Activated CD4-positive, alpha-beta memory T cell treated with anti-CD3 and anti-CD28 coated beads, Interleukin-2, amount 10 ng/mL, durations not matched to agents 7 days and 5 days (primary cell): Measurements from ENCODE around the gene SOAT1. TPM values are rescaled to one million over a fixed set of nuclear protein-coding genes. Genes with fewer than 3 reads are reported as not detected.
"Not testable (repeated sequence)": the region's sequence is repeated elsewhere in the genome, so short reads cannot be mapped to it uniquely, and the experiment has no call there.

Experiments
- CTCF ChIA-PET: fragments of 350-600 bp; sonication (Branson Sonifier 250); formaldehyde crosslinking; loops from one replicate; lab custom pipeline; 2021; ENCODE audit warnings: antibody characterized with exemption, inconsistent platforms; lab: Charles Lee
- POLR2A ChIA-PET: fragments of 350-600 bp; sonication (Branson Sonifier 250); formaldehyde crosslinking; loops from one replicate; lab custom pipeline; 2021; ENCODE audit warnings: antibody characterized with exemption; lab: Charles Lee
- DNase-seq: peaks from one replicate; pipeline ENCODE4 v3.0.0-alpha.2; 2020
- H3K27ac Mint-ChIP-seq: one replicate; pipeline ENCODE4 v1.8.0; 2021; ENCODE audit warnings: mild to moderate bottlenecking, mixed read lengths
- H3K27me3 Mint-ChIP-seq: one replicate; pipeline ENCODE4 v1.8.0; 2021; ENCODE audit warnings: mixed read lengths
- H3K36me3 Mint-ChIP-seq: one replicate; pipeline ENCODE4 v1.8.0; 2021; ENCODE audit warnings: low read depth, mixed read lengths
- H3K4me1 Mint-ChIP-seq: one replicate; pipeline ENCODE4 v1.8.0; 2021; ENCODE audit warnings: mixed read lengths
- H3K4me3 Mint-ChIP-seq: one replicate; pipeline ENCODE4 v1.8.0; 2021; ENCODE audit warnings: mild to moderate bottlenecking, mixed read lengths
- H3K9me3 Mint-ChIP-seq: one replicate; pipeline ENCODE4 v1.8.0; 2021; ENCODE audit warnings: mixed read lengths
- total RNA-seq, 2 experiments: library from RNA; stranded (reverse); gene quantifications; one replicate each; pipeline ENCODE4 v1.2.3, GENCODE V29; 2021

The SOAT1 gene
- total RNA-seq = 10 to 100 TPM; 55.7 to 58.3 TPM

- Mint-ChIP-seq H3K4me3 (peak within 1 kb of the TSS; percentile 95), H3K36me3 (peaks cover 22% of the 10 kb centered on the region), H3K4me1 (peaks cover 41% of the 10 kb centered on the region), H3K27me3 (no peaks in the 10 kb centered on the region), H3K27ac (peak within 1 kb of the TSS; percentile 89), H3K9me3 (no peaks in the 10 kb centered on the region)
- POLR2A ChIA-PET = interaction anchor here (1.1 to 3.1 kb wide), 13 partner anchors 8 to 267 kb away, joined by 3 to 22 read pairs (median 4); partner anchors contain the start of genes ABL2 and AXDND1
- peak; percentile 93 for DNase-seq
- CTCF ChIA-PET = interaction anchor here (0.7 to 3.1 kb wide), 10 partner anchors 28 to 288 kb away, joined by 3 to 33 read pairs (median 4); partner anchors contain the start of gene AXDND1
Measured at GRCh38 chr1:179293340-179294327, at the start of gene SOAT1. Gene SOAT1, plus strand, starts transcription at chr1:179293797. Its CDS starts 8,888 bp downstream, at chr1:179302685.

GRCh38 chr1:179245426-179245825 is 48.2 kb upstream of the SOAT1 start:
- H3K36me3 Mint-ChIP-seq, H3K27me3 Mint-ChIP-seq, H3K27ac Mint-ChIP-seq, DNase-seq, H3K4me1 Mint-ChIP-seq, H3K4me3 Mint-ChIP-seq, H3K9me3 Mint-ChIP-seq, POLR2A ChIA-PET, CTCF ChIA-PET: not testable (repeated sequence)

DNA sequence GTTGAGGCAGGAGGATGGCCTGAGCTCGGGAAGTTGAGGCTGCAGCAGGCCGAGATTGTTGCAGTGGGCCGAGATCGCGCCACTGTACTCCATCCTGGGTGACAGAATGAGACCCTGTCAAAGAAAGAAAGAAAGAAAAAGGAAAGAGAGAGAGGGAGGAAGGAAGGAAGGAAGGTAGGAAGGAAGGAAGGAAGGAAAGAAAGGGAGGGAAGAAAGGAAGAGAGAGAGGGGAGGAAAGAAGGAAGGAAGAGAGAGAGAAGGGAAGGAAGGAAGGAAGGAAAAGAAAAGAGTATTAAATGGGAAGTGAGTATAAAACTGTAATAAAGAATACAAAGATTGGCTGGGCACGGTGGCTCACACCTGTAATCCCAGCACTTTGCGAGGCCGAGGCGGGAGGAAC is 45.7 kb upstream of the SOAT1 start:
- H3K36me3 Mint-ChIP-seq = no peaks in the 10 kb centered on the region
- H3K27ac Mint-ChIP-seq = no peak overlapping the region
- no peaks in the 10 kb centered on the region for H3K9me3 Mint-ChIP-seq
- no peak for DNase-seq
- H3K4me3 Mint-ChIP-seq = no peak overlapping the region
- H3K4me1 Mint-ChIP-seq = no peaks in the 10 kb centered on the region
- ChIA-PET POLR2A (no interaction called here), CTCF (interaction anchor here (0.5 kb wide), 1 partner anchor 349 kb away, joined by 4 read pairs; no protein-coding TSS in a partner anchor)
- H3K27me3 Mint-ChIP-seq = no peaks in the 10 kb centered on the region

GRCh38 chr1:179251675-179252074 is 41.9 kb upstream of the SOAT1 start:
- POLR2A ChIA-PET = no interaction called here

GRCh38 chr1:179252606-179253005 is 41.0 kb upstream of the SOAT1 start:
- no peak overlapping the region for H3K27ac Mint-ChIP-seq
- H3K9me3 Mint-ChIP-seq = no peaks in the 10 kb centered on the region
- H3K27me3 Mint-ChIP-seq = no peaks in the 10 kb centered on the region
- H3K4me1 Mint-ChIP-seq = no peaks in the 10 kb centered on the region
- DNase-seq = no peak
- POLR2A ChIA-PET = no interaction called here
- H3K4me3 Mint-ChIP-seq = no peak overlapping the region
- H3K36me3 Mint-ChIP-seq = no peaks in the 10 kb centered on the region
- CTCF ChIA-PET = interaction anchor here (1.0 to 2.1 kb wide), 3 partner anchors 41 to 118 kb away, joined by 3 to 10 read pairs (median 8); partner anchors contain the start of gene SOAT1

More at GRCh38 chr1:179251675-179252074, 41.9 kb upstream of the SOAT1 start:
- Mint-ChIP-seq H3K27me3 (no peaks in the 10 kb centered on the region), H3K36me3 (no peaks in the 10 kb centered on the region), H3K4me1 (no peaks in the 10 kb centered on the region), H3K27ac (no peak overlapping the region), H3K4me3 (no peak overlapping the region), H3K9me3 (no peaks in the 10 kb centered on the region)
- DNase-seq = no peak
- CTCF ChIA-PET = interaction anchor here (0.6 to 2.1 kb wide), 10 partner anchors 42 to 796 kb away, joined by 3 to 10 read pairs (median 4); partner anchors contain the start of genes AXDND1 and SOAT1

- Mint-ChIP-seq H3K4me3 (no peak overlapping the region), H3K36me3 (no peaks in the 10 kb centered on the region), H3K27me3 (no peaks in the 10 kb centered on the region), H3K27ac (no peak overlapping the region), H3K4me1 (no peaks in the 10 kb centered on the region), H3K9me3 (no peaks in the 10 kb centered on the region)
- POLR2A ChIA-PET = no interaction called here
- CTCF ChIA-PET = no interaction called here
- no peak for DNase-seq
Measured at GRCh38 chr1:179253286-179253972, 40.2 kb upstream of the SOAT1 start.

DNA sequence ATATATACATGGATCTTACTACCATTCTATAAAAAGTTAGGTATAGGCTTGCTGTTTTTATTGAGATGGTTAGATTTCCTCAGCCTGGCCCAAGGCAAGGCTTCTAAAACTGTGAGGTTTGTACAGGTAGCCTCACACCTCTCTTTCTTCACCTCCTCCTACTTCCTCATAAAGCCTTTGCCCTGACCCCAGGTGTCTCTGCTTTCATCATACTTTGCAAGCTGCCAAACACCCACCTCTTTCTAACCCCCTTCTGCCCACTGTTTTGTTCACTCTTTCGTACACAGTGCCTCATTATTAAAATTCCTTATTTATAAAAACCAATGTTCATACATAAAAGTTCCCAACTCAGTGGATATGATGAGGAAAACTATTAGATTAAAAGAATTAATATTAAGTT is 31.4 kb upstream of the SOAT1 start:
- H3K4me1 Mint-ChIP-seq = no peaks in the 10 kb centered on the region
- H3K27ac Mint-ChIP-seq = no peak overlapping the region
- H3K9me3 Mint-ChIP-seq = no peaks in the 10 kb centered on the region
- DNase-seq = no peak
- H3K27me3 Mint-ChIP-seq = no peaks in the 10 kb centered on the region
- H3K4me3 Mint-ChIP-seq = no peak overlapping the region
- no peaks in the 10 kb centered on the region for H3K36me3 Mint-ChIP-seq
- ChIA-PET CTCF (no interaction called here), POLR2A (no interaction called here)

DNA sequence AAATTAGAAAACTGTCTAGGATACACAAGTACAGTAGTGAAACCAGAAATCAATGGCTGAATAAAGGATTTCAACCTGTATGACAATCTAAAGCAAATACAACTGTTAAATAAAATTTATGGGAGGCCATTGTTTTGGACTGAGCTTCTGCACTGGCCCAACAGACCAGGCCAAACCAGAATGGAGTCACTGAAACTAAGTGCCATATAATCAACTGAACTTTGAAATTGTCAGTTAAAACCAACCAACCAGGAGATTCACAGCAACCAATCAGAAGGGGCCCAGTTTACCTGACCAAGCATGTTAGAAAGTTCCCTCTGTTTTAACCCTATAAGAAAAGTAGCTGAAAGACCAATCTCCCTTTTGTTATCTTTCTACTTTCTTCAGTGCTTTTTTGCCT is 30.5 kb upstream of the SOAT1 start:
- POLR2A ChIA-PET = no interaction called here
- H3K4me1 Mint-ChIP-seq = no peaks in the 10 kb centered on the region
- no peak overlapping the region for H3K27ac Mint-ChIP-seq
- H3K36me3 Mint-ChIP-seq = no peaks in the 10 kb centered on the region
- DNase-seq = no peak
- CTCF ChIA-PET = interaction anchor here (0.8 kb wide), 1 partner anchor 107 kb away, joined by 3 read pairs; no protein-coding TSS in a partner anchor
- H3K4me3 Mint-ChIP-seq = no peak overlapping the region
- no peaks in the 10 kb centered on the region for H3K9me3 Mint-ChIP-seq
- no peaks in the 10 kb centered on the region for H3K27me3 Mint-ChIP-seq

DNA sequence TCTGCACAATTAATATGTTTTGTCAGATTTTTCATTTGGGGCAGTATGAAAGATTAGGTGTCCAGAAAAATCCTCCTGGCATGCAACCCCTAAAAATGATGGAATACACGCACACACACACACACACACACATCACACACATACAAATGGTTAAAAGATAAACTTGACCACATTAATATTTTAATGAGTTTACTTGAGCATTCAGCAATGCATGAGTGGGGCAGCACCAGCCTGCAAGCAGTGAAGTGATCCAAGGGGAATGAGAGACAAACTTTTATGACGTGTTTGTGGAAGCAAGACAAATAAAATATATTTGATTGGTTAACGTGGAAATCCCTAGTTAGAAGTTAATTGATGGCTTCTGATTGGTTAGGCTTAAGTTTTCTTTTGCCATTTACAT is 29.1 kb upstream of the SOAT1 start:
- no peak for DNase-seq
- Mint-ChIP-seq H3K4me1 (no peaks in the 10 kb centered on the region), H3K4me3 (no peak overlapping the region), H3K36me3 (no peaks in the 10 kb centered on the region), H3K27ac (no peak overlapping the region), H3K9me3 (no peaks in the 10 kb centered on the region), H3K27me3 (peaks cover 1% of the 10 kb centered on the region)
- ChIA-PET POLR2A (no interaction called here), CTCF (no interaction called here)

GRCh38 chr1:179269071-179269470 is 24.5 kb upstream of the SOAT1 start:
- no peaks in the 10 kb centered on the region for H3K9me3 Mint-ChIP-seq
- H3K36me3 Mint-ChIP-seq = no peaks in the 10 kb centered on the region
- ChIA-PET POLR2A (no interaction called here), CTCF (no interaction called here)
- no peaks in the 10 kb centered on the region for H3K4me1 Mint-ChIP-seq
- no peak overlapping the region for H3K27ac Mint-ChIP-seq
- H3K27me3 Mint-ChIP-seq = peaks cover 1% of the 10 kb centered on the region
- H3K4me3 Mint-ChIP-seq = no peak overlapping the region
- DNase-seq = no peak

DNA sequence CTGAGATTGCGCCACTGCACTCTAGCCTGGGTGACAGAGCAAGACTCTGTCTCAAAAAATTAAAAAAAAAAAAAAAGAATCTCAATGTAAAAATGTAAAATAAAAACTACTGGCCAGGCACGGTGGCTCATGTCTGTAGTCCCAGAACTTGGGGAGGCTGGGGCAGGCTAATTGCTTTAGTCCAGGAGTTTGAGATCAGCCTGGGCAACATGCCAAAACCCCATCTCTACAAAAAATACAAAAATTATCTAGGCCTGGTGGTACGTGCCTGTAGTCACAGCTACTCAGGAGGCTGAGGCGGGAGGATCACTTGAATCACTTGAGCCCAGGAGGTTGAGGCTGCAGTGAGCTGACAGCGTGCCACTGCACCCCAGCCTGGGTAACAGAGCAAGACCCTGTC is 19.2 kb upstream of the SOAT1 start:
- H3K27me3 Mint-ChIP-seq, H3K36me3 Mint-ChIP-seq, H3K9me3 Mint-ChIP-seq, CTCF ChIA-PET, DNase-seq, H3K27ac Mint-ChIP-seq, H3K4me1 Mint-ChIP-seq, H3K4me3 Mint-ChIP-seq: not testable (repeated sequence)
- POLR2A ChIA-PET = interaction anchor here (1.4 kb wide), 1 partner anchor 19 kb away, joined by 4 read pairs; the partner anchor contains the start of gene SOAT1

DNA sequence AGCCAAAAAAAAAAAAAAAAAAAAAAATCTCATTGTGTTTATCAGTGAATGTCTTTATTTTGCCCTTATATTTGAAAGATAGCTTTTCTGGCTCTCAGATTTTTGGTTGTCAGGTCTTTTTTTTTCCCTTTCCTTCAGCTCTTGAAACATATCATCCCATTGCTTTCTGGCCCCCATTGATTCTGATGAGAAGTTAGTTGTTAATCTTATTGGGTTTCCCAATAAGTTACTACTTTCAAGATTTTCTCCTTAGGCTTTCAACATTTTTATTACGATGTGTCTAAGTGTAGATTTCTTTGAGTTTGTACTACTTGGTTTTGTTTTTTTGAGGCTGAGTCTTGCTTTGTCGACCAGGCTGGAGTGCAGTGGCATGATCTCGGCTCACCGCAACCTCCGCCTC is 14.7 kb upstream of the SOAT1 start:
- no peak for DNase-seq
- CTCF ChIA-PET = no interaction called here
- Mint-ChIP-seq H3K27ac (no peak overlapping the region), H3K27me3 (no peaks in the 10 kb centered on the region), H3K4me1 (no peaks in the 10 kb centered on the region), H3K9me3 (peaks cover 6% of the 10 kb centered on the region), H3K36me3 (no peaks in the 10 kb centered on the region), H3K4me3 (no peak overlapping the region)
- POLR2A ChIA-PET = no interaction called here

DNA sequence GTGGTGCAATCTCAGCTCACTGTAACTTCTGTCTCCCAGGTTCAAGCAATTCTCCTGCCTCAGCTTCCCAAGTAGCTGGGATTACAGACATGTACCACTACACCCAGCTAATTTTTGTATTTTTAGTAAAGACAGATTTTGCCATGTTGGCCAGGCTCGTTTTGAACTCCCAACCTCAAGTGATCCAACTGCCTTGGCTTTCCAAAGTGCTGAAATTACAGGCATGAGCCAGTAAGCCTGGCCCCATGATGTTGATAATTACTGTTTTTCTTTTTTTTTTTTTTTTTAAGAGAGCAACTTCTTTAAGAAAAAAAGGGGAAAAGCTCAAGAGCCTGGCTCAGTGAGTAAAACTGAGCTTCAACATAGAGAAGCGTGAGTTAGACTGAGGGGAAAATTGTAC is 9.6 kb upstream of the SOAT1 start:
- no peaks in the 10 kb centered on the region for H3K4me1 Mint-ChIP-seq
- POLR2A ChIA-PET = interaction anchor here (0.6 kb wide), 1 partner anchor 56 kb away, joined by 3 read pairs; no protein-coding TSS in a partner anchor

More for the DNA sequence above, 9.6 kb upstream of the SOAT1 start:
- no peak for DNase-seq
- CTCF ChIA-PET = interaction anchor here (0.7 kb wide), 1 partner anchor 92 kb away, joined by 5 read pairs; no protein-coding TSS in a partner anchor
- Mint-ChIP-seq H3K27ac (no peak overlapping the region), H3K4me3 (no peak overlapping the region), H3K9me3 (peaks cover 4% of the 10 kb centered on the region), H3K27me3 (no peaks in the 10 kb centered on the region), H3K36me3 (no peaks in the 10 kb centered on the region)
